ENCODE results near the gene PNMA6E. TPM values are rescaled to one million over a fixed set of nuclear protein-coding genes. Genes with fewer than 3 reads are reported as not detected.

PNMA6E gene
- polyA plus RNA-seq, 3 donors: not detected

- 83 to 90% (median 87%) methylated on average over 3 of the region's 3 CpGs for WGBS, 3 donors
- no peak overlapping the region for H3K27ac ChIP-seq (ENCODE audit: low read depth, low read length)
Measured at GRCh38 chrX:153377727-153378126, 23.4 kb downstream of the PNMA6E start.

- H3K27ac ChIP-seq (ENCODE audit: low read depth, low read length): no peak overlapping the region
- WGBS, 3 donors: 85 to 91% (median 89%) methylated on average over 5 of the region's 5 CpGs
Measured at GRCh38 chrX:153375571-153375970, 25.6 kb downstream of the PNMA6E start.

DNA sequence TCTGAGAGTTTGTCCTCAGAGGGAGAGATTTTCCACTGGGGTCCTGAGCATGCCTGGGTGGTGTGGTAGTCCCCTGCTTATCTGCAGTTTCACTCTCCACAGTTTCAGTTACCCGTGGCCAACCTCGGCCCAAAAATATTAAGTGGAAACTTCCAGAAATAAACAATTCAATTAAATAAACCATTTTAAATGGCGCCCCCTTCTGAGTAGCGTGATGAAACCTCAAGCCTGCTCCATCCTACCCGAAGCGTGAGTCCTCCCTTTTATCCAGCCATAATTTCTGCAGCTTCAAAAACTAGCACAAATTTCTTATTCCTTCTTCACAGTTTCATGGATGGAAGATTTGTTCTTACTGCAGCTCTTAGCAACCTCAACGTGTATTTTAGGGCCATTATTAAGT, 26.7 kb downstream of the PNMA6E start:
- WGBS, 3 donors: 63 to 84% (median 76%) methylated on average over 7 of the region's 7 CpGs
- H3K27ac ChIP-seq (ENCODE audit: low read depth, low read length): no peak overlapping the region

GRCh38 chrX:153372949-153373348, 28.2 kb downstream of the PNMA6E start:
- H3K27ac ChIP-seq (ENCODE audit: low read depth, low read length): no peak overlapping the region

DNA sequence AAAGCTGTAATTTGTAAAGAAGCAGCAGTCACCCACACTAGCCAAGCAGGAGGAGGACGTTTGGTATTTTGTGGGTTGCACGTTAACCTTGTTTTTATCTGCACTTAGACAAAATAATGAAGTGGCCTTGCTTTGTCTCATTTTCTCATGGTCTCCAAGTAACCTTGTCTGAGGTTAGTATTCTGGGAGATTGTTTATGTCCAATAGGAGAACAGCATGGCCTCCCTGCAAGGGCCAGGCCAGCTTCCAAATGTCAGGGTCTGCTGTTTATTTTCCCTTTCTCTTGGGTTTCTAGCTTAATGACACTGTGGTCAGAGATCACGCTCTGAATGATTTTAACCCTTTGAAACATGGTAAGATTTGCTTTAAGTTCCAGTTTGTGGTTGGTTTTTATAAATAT, 29.9 kb downstream of the PNMA6E start:
- 22 to 62% (median 55%) methylated on average over 3 of the region's 3 CpGs for WGBS, 3 donors
- no peak overlapping the region for H3K27ac ChIP-seq (ENCODE audit: low read depth, low read length)

GRCh38 chrX:153370293-153371055, 30.7 kb downstream of the PNMA6E start:
- H3K27ac ChIP-seq (ENCODE audit: low read depth, low read length): no peak overlapping the region
- 45 to 68% (median 63%) methylated on average over 8 of the region's 8 CpGs for WGBS, 3 donors

- no peak overlapping the region for H3K27ac ChIP-seq (ENCODE audit: low read depth, low read length)
- WGBS, 3 donors: 62 to 81% (median 69%) methylated on average over 5 of the region's 5 CpGs
Measured at GRCh38 chrX:153366878-153367538, 34.1 kb downstream of the PNMA6E start.

DNA sequence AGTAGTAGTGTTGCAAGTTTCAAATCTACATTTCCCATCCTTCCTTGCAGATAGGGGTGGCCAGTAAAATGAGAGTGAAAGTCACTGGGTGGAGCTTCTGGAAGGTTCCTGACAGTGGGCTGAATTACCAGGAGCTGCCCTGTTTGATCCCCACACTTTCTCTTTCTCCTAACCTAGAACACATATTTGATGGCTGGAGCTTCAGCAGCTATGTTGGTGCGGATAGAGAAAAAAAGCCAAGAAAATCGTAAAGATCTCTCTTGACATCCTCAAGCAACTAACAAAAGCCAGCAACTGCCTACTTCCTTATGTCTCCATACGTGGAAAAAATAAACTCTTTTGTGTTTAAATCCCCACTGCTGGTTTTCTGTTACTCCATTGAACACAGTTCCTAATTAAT, 35.0 kb downstream of the PNMA6E start:
- WGBS, 3 donors: 82 to 94% (median 88%) methylated on average over 3 of the region's 3 CpGs

GRCh38 chrX:153365670-153366069, 35.5 kb downstream of the PNMA6E start:
- 72 to 90% (median 90%) methylated on average over 4 of the region's 4 CpGs for WGBS, 3 donors
- no peak overlapping the region for H3K27ac ChIP-seq (ENCODE audit: low read depth, low read length)

More for the DNA sequence above, 35.0 kb downstream of the PNMA6E start:
- H3K27ac ChIP-seq (ENCODE audit: low read depth, low read length): no peak overlapping the region

- WGBS, 3 donors: 62 to 78% (median 63%) methylated on average over 2 of the region's 2 CpGs
- H3K27ac ChIP-seq (ENCODE audit: low read depth, low read length): no peak overlapping the region
Measured at GRCh38 chrX:153361781-153362397, 39.3 kb downstream of the PNMA6E start.

- no peak overlapping the region for H3K27ac ChIP-seq (ENCODE audit: low read depth, low read length)
- 96 to 100% (median 100%) methylated on average over 1 of the region's 1 CpG for WGBS, 3 donors
Measured at GRCh38 chrX:153357877-153358276, 43.3 kb downstream of the PNMA6E start.

- H3K27ac ChIP-seq (ENCODE audit: low read depth, low read length): no peak overlapping the region
- 66 to 74% (median 67%) methylated on average over 7 to 12 of the region's 12 CpGs for WGBS, 3 donors
Measured at GRCh38 chrX:153353416-153353815, 47.7 kb downstream of the PNMA6E start.

- 68 to 87% (median 73%) methylated on average over 3 of the region's 3 CpGs for WGBS, 3 donors
- no peak overlapping the region for H3K27ac ChIP-seq (ENCODE audit: low read depth, low read length)
Measured at GRCh38 chrX:153352858-153353257, 48.3 kb downstream of the PNMA6E start.

- 79 to 93% (median 89%) methylated on average over 8 of the region's 8 CpGs for WGBS, 3 donors
- no peak overlapping the region for H3K27ac ChIP-seq (ENCODE audit: low read depth, low read length)
Measured at GRCh38 chrX:153351981-153352380, 49.2 kb downstream of the PNMA6E start.

- H3K27ac ChIP-seq (ENCODE audit: low read depth, low read length): no peak overlapping the region
- 83 to 100% (median 91%) methylated on average over 5 of the region's 5 CpGs for WGBS, 3 donors
Measured at GRCh38 chrX:153349952-153350351, 51.2 kb downstream of the PNMA6E start.

DNA sequence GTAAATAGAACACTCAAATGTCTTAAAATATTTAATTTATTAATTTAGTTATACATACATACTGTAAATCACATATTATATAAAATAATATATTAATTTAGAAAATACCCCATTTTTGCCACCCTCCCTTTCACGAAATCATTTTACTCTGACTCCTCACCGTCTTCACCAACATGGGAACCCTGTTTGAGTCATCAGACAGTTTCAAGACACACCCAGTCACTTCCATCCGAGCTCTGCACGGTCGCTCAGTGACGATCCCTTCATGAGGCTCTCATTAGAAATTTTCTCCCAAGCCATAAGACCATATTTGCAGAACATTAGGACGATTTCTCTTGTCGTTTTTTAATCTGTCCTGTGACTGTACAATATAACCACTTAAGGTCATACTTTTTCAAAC, 52.7 kb downstream of the PNMA6E start:
- no peak overlapping the region for H3K27ac ChIP-seq (ENCODE audit: low read depth, low read length)
- WGBS, 3 donors: 89 to 96% (median 96%) methylated on average over 8 of the region's 8 CpGs

- WGBS, 3 donors: 97 to 100% (median 98%) methylated on average over 30 to 38 of the region's 38 CpGs
- no peak overlapping the region for H3K27ac ChIP-seq (ENCODE audit: low read depth, low read length)
Measured at GRCh38 chrX:153347530-153347929, 53.6 kb downstream of the PNMA6E start.
